Loucy (cell line): ENCODE results near the gene LY6G5C.

ENCODE experiments used
- H2AFZ ChIP-seq: fragments of 200-600 bp; sonication (generic); 2 replicates; pipeline ENCODE4 v1.6.0; 2016; ENCODE audit warnings: antibody characterized with exemption, mild to moderate bottlenecking, low read length, moderate library complexity
- H3F3A ChIP-seq: fragments of 200-600 bp; 2 replicates; pipeline ENCODE4 v1.6.0; 2016; ENCODE audit warnings: antibody characterized with exemption, low read depth, mild to moderate bottlenecking
- H3K27me3 ChIP-seq: fragments of 200-600 bp; sonication (generic); 2 replicates; pipeline ENCODE4 v1.6.1; 2014; ENCODE audit warnings: low read length, mild to moderate bottlenecking; ENCODE audit not compliant: insufficient read depth, poor library complexity, severe bottlenecking
- H3K36me3 ChIP-seq: fragments of 200-600 bp; sonication (generic); 2 replicates; pipeline ENCODE4 v1.6.1; 2016; ENCODE audit warnings: low read length; ENCODE audit not compliant: insufficient read depth
- H3K4me1 ChIP-seq: fragments of 200-600 bp; sonication (generic); 2 replicates; pipeline ENCODE4 v1.5.1; 2014; ENCODE audit warnings: low read length, mild to moderate bottlenecking; ENCODE audit not compliant: insufficient read depth, poor library complexity, severe bottlenecking
- H3K4me2 ChIP-seq: fragments of 200-600 bp; sonication (generic); 2 replicates; pipeline ENCODE4 v1.6.0; 2014; ENCODE audit warnings: antibody characterized with exemption, low read length, low read depth, mild to moderate bottlenecking; ENCODE audit not compliant: poor library complexity, severe bottlenecking
- H3K4me3 ChIP-seq: fragments of 200-600 bp; sonication (generic); 2 replicates; pipeline ENCODE4 v1.5.1; 2014; ENCODE audit warnings: low read length, mild to moderate bottlenecking, mixed read lengths; ENCODE audit not compliant: poor library complexity, severe bottlenecking
- H3K79me2 ChIP-seq: fragments of 200-600 bp; sonication (generic); 2 replicates; pipeline ENCODE4 v1.6.1; 2014; ENCODE audit warnings: low read length; ENCODE audit not compliant: insufficient read depth
- H3K9ac ChIP-seq: fragments of 200-600 bp; sonication (generic); 2 replicates; pipeline ENCODE4 v1.6.0; 2014; ENCODE audit warnings: mild to moderate bottlenecking, low read depth, low read length, moderate library complexity; ENCODE audit not compliant: poor library complexity, severe bottlenecking
- H3K9me2 ChIP-seq: fragments of 200-600 bp; sonication (generic); replicated peaks from 2 replicates; pipeline ENCODE4 v1.6.1; 2016; ENCODE audit warnings: low read depth, low read length, mixed read lengths
- H3K9me3 ChIP-seq: fragments of 200-600 bp; sonication (generic); 2 replicates; pipeline ENCODE4 v1.6.1; 2014; ENCODE audit warnings: mild to moderate bottlenecking, antibody characterized with exemption, low read length, low read depth; ENCODE audit not compliant: insufficient read depth
- H4K20me1 ChIP-seq: fragments of 200-600 bp; sonication (generic); 2 replicates; pipeline ENCODE4 v1.6.0; 2014; ENCODE audit warnings: antibody characterized with exemption, low read length, mild to moderate bottlenecking; ENCODE audit not compliant: insufficient read depth, poor library complexity, severe bottlenecking
- EZH2phosphoT487 ChIP-seq: fragments of 200-600 bp; IDR thresholded peaks from 2 replicates; pipeline ENCODE4 v1.6.1; 2018; ENCODE audit warnings: antibody characterized with exemption, mild to moderate bottlenecking, moderate library complexity, borderline replicate concordance
- TF ChIP-seq, protein P1 (sequence below): fragments of 200-600 bp; sonication (generic); conservative IDR thresholded peaks from 2 replicates; pipeline ENCODE4 v1.5.1; 2014; ENCODE audit warnings: mild to moderate bottlenecking, antibody characterized with exemption, low read length

LY6G5C gene

DNA sequence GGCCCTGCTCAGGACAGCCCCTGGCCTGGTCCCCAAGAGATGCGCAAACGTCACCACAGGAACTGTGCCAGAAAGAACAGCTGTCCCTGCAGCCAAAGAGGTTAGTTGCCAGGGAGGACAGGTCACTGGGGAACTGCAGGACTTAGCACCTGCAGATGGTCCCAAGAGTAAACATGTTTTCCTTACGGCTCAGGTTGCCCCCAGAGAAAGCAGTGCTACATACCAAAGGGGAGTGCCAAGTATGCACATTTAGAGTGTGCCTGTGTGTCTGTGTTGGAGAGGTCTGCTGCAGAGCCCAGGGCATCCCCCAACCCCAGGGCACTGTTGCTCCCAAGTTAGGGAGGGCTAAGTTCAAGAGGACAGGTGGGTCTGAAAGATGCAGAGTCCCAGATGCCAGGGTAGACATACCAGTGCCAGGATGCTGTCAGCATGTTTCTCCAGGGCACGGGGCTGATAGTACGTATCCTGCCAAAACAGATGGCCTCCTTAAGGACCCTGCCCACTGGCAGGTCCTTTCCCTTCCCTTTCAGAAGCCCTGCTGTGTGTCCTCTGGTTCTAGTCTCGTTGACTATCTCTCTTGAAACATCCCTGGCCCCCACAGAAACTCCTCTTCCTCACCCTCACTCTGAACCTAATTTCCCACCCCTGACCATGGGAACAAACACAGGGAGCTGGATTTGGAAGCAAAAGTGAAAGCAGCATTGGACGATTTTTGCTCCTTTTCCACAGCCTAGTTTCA, 21.0 kb upstream of the LY6G5C start:
- no peaks in the 10 kb centered on the region for H3K27me3 ChIP-seq
- H3K9me3 ChIP-seq, result no peaks in the 10 kb centered on the region
- peaks cover 46% of the 10 kb centered on the region for H3K79me2 ChIP-seq
- no peaks in the 10 kb centered on the region for H3F3A ChIP-seq
- TF ChIP-seq EZH2phosphoT487, result no peak
- TF ChIP-seq, protein P1, sequence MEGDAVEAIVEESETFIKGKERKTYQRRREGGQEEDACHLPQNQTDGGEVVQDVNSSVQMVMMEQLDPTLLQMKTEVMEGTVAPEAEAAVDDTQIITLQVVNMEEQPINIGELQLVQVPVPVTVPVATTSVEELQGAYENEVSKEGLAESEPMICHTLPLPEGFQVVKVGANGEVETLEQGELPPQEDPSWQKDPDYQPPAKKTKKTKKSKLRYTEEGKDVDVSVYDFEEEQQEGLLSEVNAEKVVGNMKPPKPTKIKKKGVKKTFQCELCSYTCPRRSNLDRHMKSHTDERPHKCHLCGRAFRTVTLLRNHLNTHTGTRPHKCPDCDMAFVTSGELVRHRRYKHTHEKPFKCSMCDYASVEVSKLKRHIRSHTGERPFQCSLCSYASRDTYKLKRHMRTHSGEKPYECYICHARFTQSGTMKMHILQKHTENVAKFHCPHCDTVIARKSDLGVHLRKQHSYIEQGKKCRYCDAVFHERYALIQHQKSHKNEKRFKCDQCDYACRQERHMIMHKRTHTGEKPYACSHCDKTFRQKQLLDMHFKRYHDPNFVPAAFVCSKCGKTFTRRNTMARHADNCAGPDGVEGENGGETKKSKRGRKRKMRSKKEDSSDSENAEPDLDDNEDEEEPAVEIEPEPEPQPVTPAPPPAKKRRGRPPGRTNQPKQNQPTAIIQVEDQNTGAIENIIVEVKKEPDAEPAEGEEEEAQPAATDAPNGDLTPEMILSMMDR, result no peak
- H2AFZ ChIP-seq, result no peak overlapping the region
- peaks cover 24% of the 10 kb centered on the region for H3K4me1 ChIP-seq
- peak overlapping the region; percentile 88 for H3K9ac ChIP-seq
- H3K4me3 ChIP-seq, result peak overlapping the region; percentile 88
- H3K9me2 ChIP-seq, result no peaks in the 10 kb centered on the region
- peak overlapping the region; percentile 88 for H3K4me2 ChIP-seq
- peaks cover 15% of the 10 kb centered on the region for H4K20me1 ChIP-seq
- H3K36me3 ChIP-seq, result peaks cover 1% of the 10 kb centered on the region; the same call in 1 of the 2 replicates

DNA sequence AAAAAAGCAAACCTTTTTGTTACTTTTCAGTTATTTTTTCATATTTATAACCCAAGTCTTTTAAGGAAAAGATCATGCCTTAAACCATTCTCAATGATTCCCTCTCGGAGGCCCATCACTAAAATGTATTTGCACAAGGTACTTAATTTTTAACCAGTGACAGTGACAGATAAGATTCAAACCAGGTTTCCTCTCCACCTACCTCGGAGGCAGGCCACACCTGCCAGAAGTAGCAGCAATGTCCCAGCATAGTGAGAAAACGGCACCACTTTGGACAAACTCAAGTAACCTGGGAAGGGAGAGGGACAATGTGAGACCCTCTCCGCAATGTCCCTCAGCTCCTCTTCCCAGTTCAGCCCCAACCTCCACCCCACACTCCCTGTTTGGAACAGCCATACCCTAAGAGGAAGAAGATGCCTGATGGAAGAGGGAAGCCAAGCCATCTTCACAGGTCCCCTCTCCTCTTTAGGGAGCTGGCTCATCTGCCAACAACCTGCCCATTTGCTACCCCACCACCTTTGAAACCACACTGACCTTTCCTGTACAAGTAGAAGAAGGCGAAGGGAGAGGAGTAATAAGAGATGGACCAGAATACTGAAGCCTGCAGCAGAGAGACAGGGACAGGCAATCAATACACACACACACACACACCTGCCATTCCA, 20.0 kb upstream of the LY6G5C start:
- TF ChIP-seq, protein P1, result no peak
- TF ChIP-seq EZH2phosphoT487, result no peak
- Histone ChIP-seq H3K9me2 (no peaks in the 10 kb centered on the region), H4K20me1 (peaks cover 15% of the 10 kb centered on the region), H3K36me3 (peaks cover 5% of the 10 kb centered on the region; the same call in 1 of the 2 replicates), H3K4me2 (peak overlapping the region; percentile 88), H2AFZ (no peak overlapping the region), H3K9ac (peak overlapping the region; percentile 88), H3F3A (no peaks in the 10 kb centered on the region), H3K4me1 (peaks cover 24% of the 10 kb centered on the region), H3K27me3 (no peaks in the 10 kb centered on the region), H3K4me3 (peak overlapping the region; percentile 88), H3K9me3 (no peaks in the 10 kb centered on the region), H3K79me2 (peaks cover 46% of the 10 kb centered on the region)

DNA sequence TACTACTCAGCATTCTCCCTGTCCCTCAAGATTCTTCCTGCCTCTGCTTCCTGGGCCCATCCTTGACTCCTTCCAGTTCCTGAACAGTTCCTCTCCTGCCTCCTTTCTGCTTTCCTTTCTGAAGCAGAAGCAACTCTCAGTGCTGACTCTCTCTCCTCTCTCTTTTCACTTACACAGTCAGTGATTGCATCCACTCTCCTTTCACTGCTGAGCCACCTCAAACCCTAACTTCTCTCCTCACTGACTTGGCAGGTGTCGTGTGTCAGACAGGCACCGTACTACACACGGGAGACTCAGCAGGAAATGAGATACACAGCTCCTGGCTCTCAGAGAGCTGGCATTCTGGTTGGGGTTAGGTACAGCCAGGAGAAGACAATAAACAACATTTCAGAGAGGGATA, 16.7 kb upstream of the LY6G5C start:
- no peak overlapping the region for H3K4me3 ChIP-seq
- H3K9me2 ChIP-seq, result no peaks in the 10 kb centered on the region
- no peaks in the 10 kb centered on the region for H3K9me3 ChIP-seq
- no peak for TF ChIP-seq EZH2phosphoT487
- TF ChIP-seq, protein P1, result no peak
- H3K4me2 ChIP-seq, result peak overlapping the region; percentile 10
- peaks cover 44% of the 10 kb centered on the region for H3K79me2 ChIP-seq
- H3K27me3 ChIP-seq, result no peaks in the 10 kb centered on the region
- peak overlapping the region; percentile 29 for H3K9ac ChIP-seq
- H4K20me1 ChIP-seq, result peaks cover 15% of the 10 kb centered on the region
- no peaks in the 10 kb centered on the region for H3F3A ChIP-seq
- H3K36me3 ChIP-seq, result peaks cover 33% of the 10 kb centered on the region; the same call in 1 of the 2 replicates
- H3K4me1 ChIP-seq, result peaks cover 24% of the 10 kb centered on the region
- no peak overlapping the region for H2AFZ ChIP-seq
